Tongue (tissue), 3 donors: ENCODE measurements around the gene CDK6. TPM values are rescaled to one million over a fixed set of nuclear protein-coding genes. Genes with fewer than 3 reads are reported as not detected.
A peak's percentile ranks its signal among the peaks of the same experiment; 100 is the strongest.

ENCODE experiments used
- DNase-seq: peaks from one replicate; pipeline ENCODE4 v3.0.0-alpha.2; 2015
- small RNA-seq: library from RNA; depleted of rRNA; stranded (forward); fragments of <200 nt; gene quantifications from one replicate; pipeline ENCODE3, GENCODE V24; 2014; ENCODE audit warnings: low replicate concordance
- total RNA-seq: library from RNA; depleted of rRNA; stranded (reverse); fragments of >200 nt; gene quantifications from one replicate; pipeline ENCODE4 v1.2.3, GENCODE V29; 2014

The CDK6 gene
- total RNA-seq, 1 donor from 2014 or later = 168 TPM

DNA sequence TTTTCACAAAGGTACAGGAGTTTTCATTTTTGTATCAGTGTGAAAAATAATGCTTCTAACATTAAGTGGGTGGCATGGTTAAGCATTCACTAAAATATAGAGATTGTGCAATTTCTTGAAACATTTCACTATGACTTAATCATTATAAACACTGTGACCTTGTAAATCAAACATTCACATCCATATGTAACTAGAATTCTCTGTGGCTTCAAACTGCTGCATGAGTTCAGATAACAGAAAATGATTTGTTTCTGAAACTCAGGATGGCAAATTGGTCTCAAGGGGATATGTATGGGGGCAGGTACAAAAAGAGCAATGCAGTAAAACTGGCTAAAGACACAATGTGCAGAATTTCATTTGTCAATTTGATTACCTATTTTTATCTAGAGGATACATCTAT is 250.0 kb downstream of the CDK6 start:
- DNase-seq = no peak

DNA sequence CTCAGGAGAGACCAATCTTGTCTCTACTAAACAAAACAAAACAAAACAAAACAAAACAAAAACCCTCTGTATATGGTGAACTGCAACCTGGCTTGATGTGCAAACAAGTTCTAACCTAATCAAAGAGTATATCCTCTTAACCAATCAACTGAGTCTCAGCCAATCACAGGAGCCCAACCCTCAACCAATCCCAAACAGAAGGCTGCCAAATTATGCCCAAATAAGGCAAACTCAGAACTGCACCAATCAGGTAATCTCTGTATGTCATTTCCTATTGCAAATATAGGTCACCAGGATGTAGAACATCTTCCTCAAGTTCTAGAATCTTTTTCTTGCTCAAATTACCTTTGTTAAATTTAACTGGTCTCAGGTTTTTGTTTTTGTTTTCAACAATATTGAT is 251.4 kb downstream of the CDK6 start:
- DNase-seq = no peak

DNA sequence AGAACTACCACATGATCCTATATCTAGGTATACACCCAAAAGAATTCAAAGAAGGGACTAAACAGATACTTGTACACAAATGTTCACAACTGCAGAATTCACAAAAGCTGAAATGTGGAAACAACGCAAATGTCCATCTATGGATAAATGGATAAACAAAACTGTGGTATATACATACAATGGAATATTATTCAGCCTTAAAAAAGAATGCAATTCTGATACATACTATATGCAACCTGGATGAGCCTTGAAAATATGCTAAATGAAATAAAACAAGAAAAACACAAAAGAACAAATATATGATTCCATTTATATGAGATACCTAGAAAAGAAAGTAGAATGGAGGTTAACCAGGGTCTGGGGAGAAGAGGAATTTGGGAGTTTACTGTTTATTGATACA is 253.4 kb downstream of the CDK6 start:
- DNase-seq = no peak

DNA sequence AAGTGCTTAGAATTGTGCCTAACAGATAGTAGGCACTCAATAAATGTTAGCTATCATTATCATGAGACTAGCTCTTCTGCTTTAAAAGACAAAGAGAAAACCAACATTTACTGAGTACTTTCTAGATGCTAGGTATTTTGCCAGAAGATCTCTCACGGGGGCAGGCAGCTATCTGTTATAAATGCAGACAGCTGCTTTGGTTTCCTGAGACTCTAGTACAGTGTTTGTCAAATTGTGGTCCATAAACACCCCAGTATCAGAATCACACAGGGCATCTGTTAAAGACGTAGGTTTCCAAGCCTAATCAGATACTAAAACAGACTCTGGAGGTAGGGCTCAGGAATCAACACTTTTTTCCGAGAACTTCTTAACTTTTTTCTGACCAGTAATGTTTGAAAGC is 260.1 kb downstream of the CDK6 start:
- no peak for DNase-seq

DNA sequence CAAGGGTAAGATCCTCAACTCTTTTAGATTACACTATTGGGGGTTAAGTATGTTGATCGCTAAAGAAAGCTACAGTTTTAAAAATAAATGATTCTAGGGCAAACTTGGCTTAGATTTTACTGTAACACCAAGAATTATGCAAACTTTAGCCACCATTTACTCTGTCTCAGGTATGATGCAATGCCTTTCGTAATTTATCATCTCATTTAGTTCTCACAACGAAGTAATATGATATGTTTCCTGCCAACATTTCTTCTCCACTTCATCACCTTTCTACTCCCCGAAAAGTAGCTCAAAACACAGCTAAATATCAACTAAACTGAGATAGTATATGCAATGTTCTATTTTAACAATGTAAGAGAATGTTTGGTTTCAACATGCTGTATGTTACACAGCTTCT is 267.2 kb downstream of the CDK6 start:
- DNase-seq = no peak

DNA sequence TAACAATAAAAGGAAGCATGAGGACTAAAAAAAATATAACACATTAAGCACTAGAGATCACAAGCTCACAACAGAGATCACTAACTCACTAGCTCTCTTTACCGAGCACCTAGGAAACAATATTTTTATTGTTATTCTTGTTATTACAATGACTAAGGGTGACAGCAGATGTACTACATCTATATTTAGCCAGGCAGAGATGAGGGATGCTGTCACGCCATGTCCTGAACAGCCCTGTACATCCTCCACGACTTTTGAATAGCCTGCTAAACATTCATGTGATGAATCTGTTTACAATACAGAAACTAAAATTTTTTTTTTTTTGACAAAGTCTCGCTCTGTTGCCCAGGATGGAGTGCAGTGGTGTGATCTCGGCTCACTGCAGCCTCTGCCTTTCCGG is 268.9 kb downstream of the CDK6 start:
- DNase-seq = no peak

DNA sequence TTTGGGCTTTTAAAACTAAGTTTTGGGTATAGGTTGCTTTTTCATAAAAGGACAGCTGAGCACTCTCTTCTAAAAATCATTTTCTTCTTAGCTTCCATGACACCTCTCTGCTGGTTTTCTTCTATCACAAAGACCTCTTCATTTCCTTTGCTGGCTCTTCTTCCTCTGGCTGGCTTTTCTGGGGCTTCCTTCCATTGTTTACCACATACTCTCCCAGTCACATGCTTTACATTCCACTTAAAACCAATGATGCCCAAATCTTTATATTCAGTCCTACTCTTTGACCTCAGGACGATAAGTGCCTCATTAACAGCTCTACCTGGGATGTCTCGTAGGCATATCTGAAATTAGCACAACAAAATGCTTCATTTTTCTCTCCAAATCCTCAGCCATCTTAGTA is 273.0 kb downstream of the CDK6 start:
- DNase-seq = no peak

DNA sequence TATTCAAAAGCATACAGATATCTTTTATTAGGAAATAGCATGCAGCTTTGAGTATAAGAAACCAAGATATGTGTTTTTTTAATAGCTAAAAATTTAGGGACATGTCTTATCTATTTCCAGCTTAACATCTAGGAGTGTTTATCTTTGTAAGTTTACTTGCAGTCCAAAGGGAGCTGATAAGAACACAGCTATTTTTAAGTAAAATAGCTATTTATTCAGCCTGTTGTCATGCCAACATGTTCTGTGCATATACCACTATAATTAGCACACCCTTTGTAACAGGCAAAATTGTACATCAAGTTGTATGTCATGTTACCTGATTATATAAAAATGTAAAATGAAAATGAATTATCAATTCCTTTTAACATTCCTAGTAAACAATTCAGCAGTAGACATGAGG is 275.8 kb downstream of the CDK6 start:
- no peak for DNase-seq

DNA sequence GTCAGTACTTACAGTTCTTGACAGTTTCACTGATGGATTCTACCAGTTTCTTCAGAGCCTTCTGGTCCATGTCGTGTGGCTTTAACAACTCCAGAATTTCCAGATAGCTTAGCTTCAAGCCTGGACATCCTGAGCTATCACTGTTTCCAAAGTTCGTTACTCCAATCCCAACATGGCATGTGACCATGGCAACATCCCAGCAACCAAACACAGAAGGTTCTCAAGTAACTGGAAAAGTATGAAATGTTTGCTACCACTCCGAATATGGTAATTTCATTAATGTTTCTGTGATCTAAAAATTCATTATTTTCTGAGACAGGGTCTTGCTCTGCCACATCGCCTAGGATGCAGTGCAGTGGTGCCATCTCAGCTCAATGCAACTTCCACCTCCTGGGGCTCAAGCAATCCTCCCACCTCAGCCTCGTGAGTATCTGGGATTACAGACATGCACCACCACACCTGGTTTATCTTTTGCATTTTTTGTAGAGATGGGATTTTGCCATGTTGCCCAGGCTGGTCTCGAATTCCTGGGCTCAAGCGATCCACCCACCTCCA is 278.5 kb downstream of the CDK6 start:
- DNase-seq = peak; percentile 6

DNA sequence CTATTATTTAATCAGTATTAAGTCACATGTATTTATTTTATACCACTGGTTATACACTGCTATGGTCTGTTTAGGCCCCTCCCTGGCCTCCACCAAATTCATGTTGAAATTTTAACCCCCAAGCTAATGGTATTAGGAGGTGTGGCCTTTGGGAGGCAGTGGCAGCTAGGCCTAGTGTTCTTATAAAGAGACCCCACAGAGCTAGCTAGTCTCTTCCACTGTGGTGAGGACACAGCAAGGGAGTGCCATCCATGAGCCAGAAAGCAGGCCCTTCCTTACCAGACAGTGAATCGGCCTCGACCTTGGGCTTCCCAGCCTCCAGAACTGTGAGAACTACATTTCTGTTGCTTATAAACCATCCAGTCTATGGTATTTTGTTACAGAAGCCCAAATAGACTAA is 279.1 kb downstream of the CDK6 start:
- no peak for DNase-seq

Small RNA genes within 50 kb of the gene (small RNA-seq; reads per million reads assigned to genes)
- not detected for gene RNU6-10P

Other genes starting within 250 kb of the CDK6 start
- 30.7 TPM for gene FAM133B, start 246.2 kb downstream of the CDK6 start, total RNA-seq